ENCODE results near the gene FBXL22. TPM values are rescaled to one million over a fixed set of nuclear protein-coding genes. Genes with fewer than 3 reads are reported as not detected.

The FBXL22 gene
- total and polyA plus RNA-seq, 2 of the 4 experiments (the other 2 are of a cell fraction) = 0.36 to 1.3 TPM

DNA sequence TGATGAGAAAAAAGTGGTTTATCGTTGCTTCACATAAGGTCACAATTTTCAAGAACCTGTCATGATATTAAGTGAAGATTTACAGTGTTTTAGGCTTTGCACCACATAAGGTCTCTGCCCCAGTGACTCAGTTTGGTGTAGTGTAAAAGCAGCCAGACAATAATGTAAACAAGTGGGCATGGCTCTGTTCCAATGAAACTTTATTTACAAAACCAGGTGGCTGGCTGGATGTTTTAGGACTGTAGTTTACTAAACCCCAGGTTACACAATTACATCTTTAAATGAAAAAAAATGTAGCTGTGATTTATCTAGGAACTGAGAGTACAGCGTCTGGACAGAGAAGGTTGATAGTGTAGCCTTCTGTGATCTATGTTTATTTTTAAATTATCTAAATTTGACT, 9.7 kb upstream of the FBXL22 start:
- H3K4me1 ChIP-seq (ENCODE audit: control insufficient read depth, insufficient read depth, low read length) = peaks cover 7% of the 10 kb centered on the region
- DNase-seq = peak; percentile 78

More for the DNA sequence above, 9.7 kb upstream of the FBXL22 start:
- no TSS peak for BruUV-seq (replicated peaks)
- dilution Hi-C loops (cut with HindIII; ENCODE audit: low sequenced_read_pairs, unreplicated experiment) = no loop called here
- Histone ChIP-seq H3K56ac (ENCODE audit: extremely low read depth, insufficient read depth, low read length) (no peak overlapping the region), H3K79me1 (ENCODE audit: low read depth in 1 of 2, low read length in 2 of 2) (peaks cover 0 to 19% of the 10 kb centered on the region in 2 experiments; a peak in 1 of 4 replicates), H3K27ac (ENCODE audit: insufficient read depth, low read length) (no peak overlapping the region), H2BK5ac (ENCODE audit: low read depth, low read length, poor library complexity, severe bottlenecking) (no peak overlapping the region), H4K5ac (ENCODE audit: low read depth, low read length) (no peak overlapping the region), H2BK20ac (ENCODE audit: low read depth, low read length) (no peak overlapping the region), H3K36me3 (ENCODE audit: control insufficient read depth, insufficient read depth, low read length) (peaks cover 17% of the 10 kb centered on the region), H3K18ac (ENCODE audit: low read depth, low read length) (no peak overlapping the region), H2AK5ac (ENCODE audit: low read depth, low read length) (no peak overlapping the region), H3K23ac (ENCODE audit: low read depth, low read length) (no peak overlapping the region), H4K8ac (ENCODE audit: low read depth in 2 of 2, low read length in 2 of 2) (no peak overlapping the region), H4K91ac (ENCODE audit: insufficient read depth, low read depth, low read length) (no peak overlapping the region), H3K4me3 (ENCODE audit: insufficient read depth, low read depth, low read length) (no peak overlapping the region), H3K4me2 (ENCODE audit: low read depth, low read length) (no peak overlapping the region), H3K9ac (ENCODE audit: low read depth, low read length) (no peak overlapping the region), H3K9me1 (ENCODE audit: insufficient read depth, low read length) (peaks cover 8% of the 10 kb centered on the region), H2AK9ac (replicated peaks; ENCODE audit: low read depth, low read length, poor library complexity) (no peak overlapping the region), H3K14ac (replicated peaks; ENCODE audit: low read depth, low read length) (no peak overlapping the region), H2BK120ac (ENCODE audit: low read depth, low read length) (no peak overlapping the region), H2AFZ (replicated peaks; ENCODE audit: low read length, poor library complexity) (no peak overlapping the region), H3K27me3 (ENCODE audit: control insufficient read depth, insufficient read depth, low read length) (no peaks in the 10 kb centered on the region), H3K4ac (ENCODE audit: low read depth, low read length) (no peak overlapping the region), H2BK15ac (ENCODE audit: low read depth, low read length) (no peak overlapping the region), H4K20me1 (ENCODE audit: insufficient read depth, low read length) (peaks cover 8% of the 10 kb centered on the region; the same call in 1 of the 2 replicates), H3K9me3 (ENCODE audit: control insufficient read depth, insufficient read depth, low read length) (no peaks in the 10 kb centered on the region)
- TF ChIP-seq MXI1 (IDR thresholded peaks at IDR 0.05; ENCODE audit: borderline replicate concordance, low read depth, low read length) (no peak), NFE2L2 (IDR thresholded peaks at IDR 0.05; ENCODE audit: low read depth, low read length) (no peak), CEBPB (IDR thresholded peaks at IDR 0.05; ENCODE audit: low read depth, low read length) (no peak), FOS (IDR thresholded peaks at IDR 0.05; ENCODE audit: low read depth, low read length) (peak; percentile 66), RCOR1 (IDR thresholded peaks at IDR 0.05; ENCODE audit: insufficient replicate concordance, low read length) (no peak)
- in situ Hi-C loops (cut with MboI; ENCODE audit: low sequenced_read_pairs) = no loop called here
- ATAC-seq (ENCODE audit: low read depth) = peak; percentile 71
- ChIA-PET CTCF (interaction anchor here (1.0 kb wide), 1 partner anchor 34 kb away, joined by 3 read pairs; no protein-coding TSS in a partner anchor), POLR2A (ENCODE audit: unreplicated experiment) (interaction anchor here (0.5 kb wide), 1 partner anchor 12 kb away, joined by 3 read pairs; no protein-coding TSS in a partner anchor)
- intact Hi-C loops (cut with micrococcal nuclease) = loop anchor here (10.0 kb wide), 1 partner anchor 123 kb away; no protein-coding TSS in a partner anchor
- WGBS, 2 experiments (ENCODE audit: extremely low coverage in 2 of 2, insufficient read length in 1 of 2) = no CpG with 5 or more reads among the region's 2 CpGs

Data from IMR-90 (cell line).